Cerebellar nuclear complex (tissue), 1 donor: ENCODE results near the gene SNAP23.

Experiments
- DNase-seq, 2 experiments: peaks; one replicate each; lab custom pipeline; 2025; lab: John Stamatoyannopoulos, UW

The SNAP23 gene

DNA sequence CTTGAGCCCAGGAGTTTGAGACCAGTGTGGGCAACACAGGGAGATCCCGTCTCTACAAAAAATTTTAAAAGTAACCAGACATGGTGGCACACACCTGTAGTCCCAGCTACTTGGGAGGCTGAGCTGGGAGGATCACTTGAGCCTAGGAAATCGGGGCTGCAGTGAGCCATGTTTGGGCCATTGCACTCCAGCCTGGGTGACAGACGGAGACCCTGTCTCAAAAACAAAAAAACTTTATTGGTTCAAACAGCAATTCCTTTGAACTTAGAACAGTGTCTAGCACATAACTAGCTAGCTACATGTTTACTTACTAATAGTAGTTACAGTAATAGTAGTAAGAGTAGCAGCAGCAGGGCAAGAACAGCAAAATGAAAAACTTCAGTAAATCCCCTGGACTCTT lies 63.3 kb downstream of the SNAP23 start:
- DNase-seq = no peak

DNA sequence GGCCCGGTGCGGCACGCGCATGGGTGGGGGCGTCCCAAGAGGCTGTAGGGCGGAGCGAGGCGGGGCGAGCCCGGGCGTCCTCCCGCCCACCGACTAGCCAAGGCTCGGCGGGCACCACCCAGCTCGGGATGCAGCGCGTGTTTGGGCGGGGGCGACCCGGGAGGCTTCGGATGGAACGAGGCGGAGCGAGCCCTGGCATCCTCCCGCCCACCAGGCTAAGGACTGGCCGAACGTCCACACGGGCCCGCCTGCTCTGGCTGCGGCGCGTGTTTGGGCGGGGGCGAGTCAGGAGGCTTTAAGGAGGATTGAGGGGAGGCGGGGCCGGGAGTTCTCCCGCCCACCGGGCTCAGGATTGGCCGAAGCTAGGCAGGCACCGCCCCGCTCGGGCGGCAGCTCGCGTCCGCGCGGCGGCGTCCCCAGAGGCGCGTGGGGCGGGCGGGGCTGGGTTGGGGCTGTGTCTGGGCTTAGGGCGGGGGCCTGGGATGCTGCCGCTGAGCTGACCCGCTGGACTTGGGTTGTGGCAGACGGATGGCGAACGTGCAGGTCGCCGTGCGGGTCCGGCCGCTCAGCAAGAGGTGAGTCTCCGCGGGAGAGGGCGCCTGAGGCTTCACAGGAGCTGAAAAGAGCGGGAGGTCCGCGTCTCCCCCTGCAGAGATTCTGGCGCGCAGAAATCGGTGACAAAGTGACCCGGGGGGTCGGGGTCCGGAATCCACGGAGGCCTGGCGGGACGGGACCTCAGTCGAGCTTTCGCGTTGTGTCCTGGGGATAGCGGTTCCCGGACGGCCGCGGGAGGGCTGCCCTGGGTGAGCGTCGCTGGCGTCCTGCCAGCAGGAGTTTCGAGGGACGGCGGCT lies 80.0 kb downstream of the SNAP23 start, which contains the start of gene STARD9:
Gene STARD9, plus strand, starts transcription at position 419 of the 852 bp plus-strand sequence. Its CDS starts 110 bp downstream, at position 529.
- peak; percentile 94 to 95 for DNase-seq

DNA sequence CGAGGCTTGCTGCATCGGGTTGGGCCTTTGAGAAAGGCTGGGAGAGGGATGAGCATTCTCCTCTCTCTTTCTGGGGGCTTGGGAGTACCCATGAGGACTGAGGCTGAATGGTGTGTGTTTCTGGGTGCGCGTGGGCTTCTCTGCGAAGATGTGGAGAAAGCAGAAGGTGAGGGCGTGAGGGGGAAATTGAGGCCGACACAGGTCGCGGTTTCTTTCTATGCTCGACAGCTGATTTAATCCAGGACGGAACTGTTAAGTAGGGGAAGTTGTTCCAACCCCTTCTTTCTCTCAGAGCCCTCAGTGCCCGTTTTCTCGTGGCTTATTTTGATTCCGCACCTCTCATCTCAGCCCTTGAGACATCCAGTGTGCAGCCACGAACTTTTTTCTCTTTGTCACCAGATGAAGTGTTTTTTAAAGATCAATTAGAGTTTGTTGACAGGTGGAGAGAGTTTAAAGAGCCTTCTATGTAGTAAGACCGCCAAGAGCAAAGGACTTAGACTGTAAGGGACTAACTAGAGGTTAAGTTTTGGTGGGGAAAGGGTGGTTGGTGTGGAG lies 80.7 kb downstream of the SNAP23 start:
- DNase-seq = no peak

DNA sequence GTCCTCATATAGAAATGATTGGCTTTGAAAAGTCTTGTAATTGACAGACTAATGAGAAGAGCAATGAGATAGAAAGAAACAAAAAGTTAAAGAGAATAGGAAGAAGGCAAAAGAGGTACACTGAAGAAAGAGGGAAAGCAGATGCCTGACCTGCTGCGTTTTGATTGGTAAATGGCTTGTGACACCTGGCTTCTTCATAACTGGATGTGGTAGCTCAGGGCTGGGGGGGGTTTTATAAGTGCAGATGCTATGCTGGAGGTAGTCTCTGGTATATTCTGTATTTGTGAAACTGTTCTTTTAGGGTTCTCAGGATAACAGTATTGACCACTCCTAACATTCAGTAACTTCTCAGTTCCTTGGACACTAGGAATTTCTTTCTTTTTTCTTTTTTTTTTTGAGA lies 81.3 kb downstream of the SNAP23 start:
- DNase-seq = no peak

DNA sequence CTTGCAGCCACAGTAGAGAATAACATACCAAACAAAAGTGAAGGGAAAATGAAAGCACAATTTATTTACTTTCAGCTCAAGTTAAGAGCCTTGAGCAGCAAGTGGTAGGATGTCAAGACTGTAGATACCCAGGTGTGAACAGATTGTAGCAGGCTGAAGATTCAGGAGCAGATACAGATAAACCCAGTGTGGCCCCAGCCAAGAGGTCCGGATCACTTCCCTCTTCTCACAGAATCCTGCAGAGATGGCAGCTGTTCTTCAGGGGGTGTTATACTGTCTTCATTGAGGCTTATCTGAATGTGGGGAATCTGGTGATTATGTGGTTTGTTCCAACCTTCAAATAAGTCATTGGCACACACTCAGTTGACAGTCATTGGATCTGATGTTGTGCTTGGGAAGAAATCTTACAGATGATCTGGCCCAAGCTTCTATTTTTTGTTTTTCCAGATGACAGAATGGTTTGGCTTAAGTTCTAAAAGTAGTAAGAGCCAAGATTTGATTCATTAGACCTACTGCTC lies 82.1 kb downstream of the SNAP23 start:
- DNase-seq = no peak

DNA sequence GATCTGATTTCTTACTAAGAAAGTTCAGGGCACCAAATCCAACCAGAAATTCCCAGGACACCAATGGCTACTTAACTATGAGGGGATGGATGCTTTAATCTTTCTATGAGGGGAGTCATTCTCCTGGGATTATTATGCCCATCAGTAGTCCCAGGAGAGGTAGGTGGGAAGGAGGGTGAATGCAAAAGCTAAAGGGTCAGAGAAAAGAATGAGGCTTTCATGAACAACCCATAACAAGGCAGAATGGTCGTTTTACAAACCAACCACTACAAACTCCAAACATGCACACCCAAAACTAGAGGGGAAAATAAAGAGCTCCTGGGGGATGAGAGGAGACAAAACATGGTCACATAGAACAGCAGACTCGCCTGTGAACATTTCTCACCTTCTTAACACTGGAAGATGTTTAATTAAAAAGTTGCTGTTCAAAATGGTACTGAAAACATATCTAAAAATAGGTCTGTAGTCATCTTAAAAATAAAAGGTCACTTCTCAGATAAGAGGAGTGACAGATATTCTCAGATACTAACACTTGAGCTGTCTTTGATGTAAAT lies 83.6 kb downstream of the SNAP23 start:
- DNase-seq = no peak

GRCh38 chr15:42581272-42581730 lies 85.9 kb downstream of the SNAP23 start:
- peak in 1 of 2 experiments; percentile 49 for DNase-seq
